NOMO-1 (cell line): Measurements from ENCODE around the gene CYP4A11.
"Not testable (repeated sequence)": the region's sequence is repeated elsewhere in the genome, so short reads cannot be mapped to it uniquely, and the experiment has no call there.

Experiments
- DNase-seq, 2 experiments: peaks; one replicate each; lab custom pipeline; 2025; ENCODE audit not compliant: unreplicated experiment in 2 of 2; lab: John Stamatoyannopoulos, UW

The CYP4A11 gene, protein sequence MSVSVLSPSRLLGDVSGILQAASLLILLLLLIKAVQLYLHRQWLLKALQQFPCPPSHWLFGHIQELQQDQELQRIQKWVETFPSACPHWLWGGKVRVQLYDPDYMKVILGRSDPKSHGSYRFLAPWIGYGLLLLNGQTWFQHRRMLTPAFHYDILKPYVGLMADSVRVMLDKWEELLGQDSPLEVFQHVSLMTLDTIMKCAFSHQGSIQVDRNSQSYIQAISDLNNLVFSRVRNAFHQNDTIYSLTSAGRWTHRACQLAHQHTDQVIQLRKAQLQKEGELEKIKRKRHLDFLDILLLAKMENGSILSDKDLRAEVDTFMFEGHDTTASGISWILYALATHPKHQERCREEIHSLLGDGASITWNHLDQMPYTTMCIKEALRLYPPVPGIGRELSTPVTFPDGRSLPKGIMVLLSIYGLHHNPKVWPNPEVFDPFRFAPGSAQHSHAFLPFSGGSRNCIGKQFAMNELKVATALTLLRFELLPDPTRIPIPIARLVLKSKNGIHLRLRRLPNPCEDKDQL

DNA sequence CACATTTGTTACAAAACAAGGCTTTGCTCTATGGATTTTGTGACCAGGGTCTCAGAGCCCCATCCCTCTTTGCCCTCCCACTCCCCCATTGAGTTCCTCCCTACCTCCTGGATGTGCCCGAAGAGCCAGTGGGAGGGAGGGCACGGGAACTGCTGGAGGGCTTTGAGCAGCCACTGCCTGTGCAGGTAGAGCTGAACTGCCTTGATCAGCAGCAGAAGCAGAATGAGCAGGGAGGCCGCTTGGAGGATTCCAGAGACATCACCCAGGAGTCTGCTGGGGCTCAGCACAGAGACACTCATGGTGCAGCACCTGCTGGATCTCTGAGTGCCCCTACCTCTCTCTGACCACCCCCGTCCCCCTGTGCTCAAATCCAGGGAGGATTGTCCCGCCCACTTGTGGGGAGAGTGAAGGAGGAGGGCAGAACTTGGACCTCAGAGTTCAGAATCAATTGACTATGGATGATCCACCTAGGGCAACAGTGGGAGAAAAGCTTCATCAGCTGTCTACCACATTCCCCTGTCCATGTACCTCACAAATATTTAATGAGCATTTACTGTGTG, at the start of gene CYP4A11:
TSS of gene CYP4A11 (minus strand) at position 342 of the 560 bp plus-strand sequence. CDS start at position 299, 43 bp downstream.
- DNase-seq = no peak

DNA sequence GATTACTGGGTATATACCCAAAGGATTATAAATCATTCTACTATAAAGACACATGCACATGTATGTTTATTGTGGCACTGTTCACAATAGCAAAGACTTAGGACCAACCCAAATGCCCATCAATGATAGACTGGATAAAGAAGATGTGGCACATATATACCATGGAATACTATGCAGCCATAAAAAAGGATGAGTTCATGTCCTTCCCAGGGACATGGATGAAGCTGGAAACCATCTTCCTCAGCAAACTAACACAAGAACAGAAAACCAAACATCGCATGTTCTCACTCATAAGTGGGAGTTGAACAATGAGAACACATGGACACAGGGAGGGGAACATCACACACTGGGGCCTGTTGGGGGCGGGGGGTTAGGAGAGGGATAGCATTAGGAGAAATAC, 49.3 kb upstream of the CYP4A11 start:
- not testable (repeated sequence) for DNase-seq

DNA sequence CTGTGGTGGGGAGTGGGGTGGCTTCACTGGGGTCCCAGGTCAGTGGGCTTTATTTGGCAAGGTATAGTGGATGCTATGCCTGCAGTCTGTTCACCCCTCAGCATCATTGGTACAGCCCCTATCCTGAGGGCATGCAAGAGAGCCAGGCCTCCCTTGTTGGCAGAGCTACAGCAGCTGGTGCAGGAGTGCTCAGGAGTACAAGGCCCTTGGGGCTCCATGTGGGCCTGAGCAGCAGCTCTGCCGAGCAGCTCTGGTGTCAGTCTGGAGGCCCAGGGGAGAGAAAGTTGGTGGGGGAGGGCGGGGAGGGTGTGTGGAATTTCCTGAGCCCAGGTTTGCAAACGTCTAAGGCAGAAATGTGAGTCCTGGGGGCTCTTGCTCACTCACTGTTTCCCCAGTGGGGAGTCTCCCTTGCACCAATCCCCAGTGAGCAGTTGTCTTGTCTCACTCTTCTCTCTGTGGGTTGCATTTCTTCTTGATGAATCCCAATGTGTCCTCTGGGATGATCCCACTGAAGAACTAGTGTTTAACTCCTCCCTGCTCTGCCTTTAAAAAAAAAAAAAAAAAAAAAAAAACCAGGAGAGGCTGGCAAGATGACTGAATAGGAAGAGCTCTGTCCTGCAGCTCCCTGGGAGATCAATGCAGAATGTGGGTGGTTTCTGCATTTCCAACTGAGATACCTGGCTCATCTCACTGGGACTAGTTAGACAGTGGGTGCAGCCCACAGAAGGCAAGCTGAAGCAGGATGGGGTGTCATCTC, 42.7 kb upstream of the CYP4A11 start:
- DNase-seq = no peak

DNA sequence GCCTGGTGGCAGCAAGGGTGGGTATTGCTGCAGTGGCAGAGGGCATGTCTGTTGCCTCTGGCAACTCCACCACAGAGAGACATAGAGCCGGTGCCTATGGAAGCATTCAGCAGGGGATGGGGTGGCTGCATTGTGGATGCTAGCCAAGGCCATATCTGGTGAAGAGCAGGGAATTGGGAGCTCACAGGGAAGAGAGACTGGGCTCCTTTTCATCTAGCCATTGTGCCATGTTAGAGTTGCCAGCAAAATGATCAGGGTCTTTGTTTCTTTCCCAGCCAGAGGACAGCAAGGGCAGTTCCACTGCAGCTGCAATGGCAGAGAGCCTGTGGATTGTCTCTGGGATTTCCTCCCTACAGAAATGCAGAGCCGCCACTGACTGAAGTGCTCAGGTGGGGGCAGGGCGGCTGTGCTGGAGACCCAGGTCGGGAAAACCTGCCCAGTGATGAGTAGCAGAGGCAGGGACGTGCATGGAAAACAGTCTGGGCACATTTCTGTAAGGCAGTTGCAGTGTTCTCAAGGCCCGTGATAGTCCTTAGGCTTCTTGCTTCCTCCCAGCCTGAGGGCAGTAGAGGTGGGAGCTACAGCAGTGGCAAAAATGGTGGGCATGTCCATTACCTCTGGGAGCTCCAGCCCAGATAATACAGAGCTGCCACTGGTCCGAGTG, 42.0 kb upstream of the CYP4A11 start:
- DNase-seq = no peak

DNA sequence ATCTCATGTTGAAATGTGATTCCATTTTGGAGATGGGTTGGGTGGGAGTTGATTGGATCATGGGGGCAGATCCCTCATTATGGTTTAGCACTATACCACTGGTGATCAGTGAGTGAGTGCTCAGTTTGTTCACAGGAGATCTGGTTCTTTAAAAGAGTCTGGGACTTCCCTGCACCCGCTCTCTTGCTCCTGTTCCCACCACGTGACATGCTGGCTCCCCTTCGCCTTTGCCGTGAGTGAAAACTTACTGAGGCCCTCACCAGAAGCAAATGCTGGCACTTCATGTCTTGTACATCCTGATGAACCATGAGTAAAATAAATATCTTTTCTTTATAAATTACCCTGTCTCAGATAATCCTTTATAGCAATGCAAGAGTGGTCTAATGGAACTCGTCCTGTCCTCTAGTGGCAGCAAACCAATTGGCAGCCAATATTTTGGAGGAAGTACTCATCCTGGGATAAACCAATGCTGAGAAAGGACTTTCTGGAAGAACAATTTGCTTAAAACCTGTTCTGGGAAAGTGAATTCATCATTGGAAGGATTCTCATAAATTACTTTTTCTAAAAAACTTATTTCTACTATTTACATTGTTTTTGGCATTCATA, 27.8 kb upstream of the CYP4A11 start:
- DNase-seq = no peak

DNA sequence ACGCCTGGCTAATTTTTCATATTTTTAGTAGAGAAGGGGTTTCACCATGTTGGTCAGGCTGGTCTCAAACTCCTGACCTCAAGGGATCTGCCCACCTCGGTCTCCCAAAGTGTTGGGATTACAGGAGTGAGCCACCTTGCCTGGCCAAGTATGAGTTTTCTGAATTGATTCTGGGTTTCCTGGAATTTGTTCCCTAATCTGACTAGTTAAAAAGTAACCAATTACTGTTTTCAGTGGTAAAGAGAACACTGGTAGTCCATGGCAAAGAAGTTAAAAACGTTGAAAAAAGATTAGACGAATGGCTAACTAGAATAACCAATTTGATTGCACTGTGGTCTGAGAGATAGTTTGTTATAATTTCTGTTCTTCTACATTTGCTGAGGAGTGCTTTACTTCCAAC, 21.0 kb upstream of the CYP4A11 start:
- DNase-seq = not testable (repeated sequence)

DNA sequence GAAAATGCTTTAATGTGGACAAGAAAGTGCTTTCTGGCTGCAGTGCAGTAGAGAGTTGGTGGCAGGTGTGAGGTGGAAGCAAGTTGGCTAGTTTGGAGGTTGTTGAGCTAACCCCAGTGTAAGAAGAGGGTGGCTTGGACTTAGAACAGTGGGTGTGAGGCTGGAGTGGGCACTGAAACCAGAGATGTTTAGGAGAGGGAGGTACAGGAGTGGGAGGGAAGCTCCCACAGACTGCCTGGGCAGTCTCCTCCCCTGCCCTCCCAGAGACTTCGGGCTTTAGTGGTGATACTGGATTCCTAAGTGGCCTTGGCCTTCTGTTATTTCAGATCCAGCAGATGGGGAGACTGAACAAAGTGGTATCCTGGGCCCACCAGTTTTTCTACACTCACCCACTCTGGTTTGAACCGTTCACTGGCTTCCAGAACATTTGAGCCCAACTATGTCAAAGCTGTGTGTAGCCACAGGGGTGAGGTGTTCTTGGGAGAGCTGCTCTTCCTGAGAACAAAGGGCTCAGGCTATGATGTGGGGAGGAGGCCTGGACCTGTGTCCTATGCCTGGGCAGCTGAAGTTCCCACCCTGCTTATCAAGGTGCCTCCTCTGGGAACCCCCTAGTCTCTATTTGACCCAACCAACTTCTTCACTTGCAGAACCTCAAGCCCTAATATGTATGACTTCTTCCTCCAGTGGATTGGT, 19.9 kb upstream of the CYP4A11 start:
- DNase-seq = no peak

DNA sequence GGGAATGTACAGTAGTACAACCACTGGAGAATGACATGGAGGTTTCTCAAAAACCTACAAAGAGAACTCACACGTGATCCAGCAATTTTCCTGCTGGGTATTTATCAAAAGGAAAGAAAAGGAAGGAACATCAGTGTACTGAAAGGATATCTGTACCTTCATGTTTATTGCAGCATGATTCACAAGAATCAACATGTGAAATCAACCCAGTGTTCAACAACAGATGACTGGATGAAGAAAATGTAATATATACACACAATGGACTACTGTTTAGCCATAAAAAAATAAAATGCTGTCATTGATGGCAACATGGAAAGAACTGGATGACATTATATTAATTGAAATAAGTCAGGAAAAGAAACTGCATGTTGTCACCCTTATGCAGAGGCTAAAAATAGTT, 19.0 kb upstream of the CYP4A11 start:
- DNase-seq = no peak

DNA sequence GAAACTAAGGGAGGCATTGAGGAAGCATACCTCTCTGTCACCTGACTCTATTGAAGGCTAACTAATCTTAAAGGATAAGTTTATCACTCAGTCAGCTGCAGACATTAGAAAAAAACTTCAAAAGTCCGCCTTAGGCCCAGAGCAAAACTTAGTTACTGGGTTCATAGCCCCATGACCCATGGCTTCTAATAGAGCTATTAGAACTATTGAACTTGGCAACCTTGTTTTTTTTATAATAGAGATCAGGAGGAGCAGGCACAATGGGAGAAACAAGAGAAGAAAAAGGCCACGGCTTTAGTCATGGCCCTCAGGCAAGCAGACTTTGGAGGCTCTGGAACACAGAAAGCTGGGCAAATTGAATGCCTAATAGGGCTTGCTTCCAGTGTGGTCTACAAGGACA, 13.8 kb upstream of the CYP4A11 start:
- not testable (repeated sequence) for DNase-seq

DNA sequence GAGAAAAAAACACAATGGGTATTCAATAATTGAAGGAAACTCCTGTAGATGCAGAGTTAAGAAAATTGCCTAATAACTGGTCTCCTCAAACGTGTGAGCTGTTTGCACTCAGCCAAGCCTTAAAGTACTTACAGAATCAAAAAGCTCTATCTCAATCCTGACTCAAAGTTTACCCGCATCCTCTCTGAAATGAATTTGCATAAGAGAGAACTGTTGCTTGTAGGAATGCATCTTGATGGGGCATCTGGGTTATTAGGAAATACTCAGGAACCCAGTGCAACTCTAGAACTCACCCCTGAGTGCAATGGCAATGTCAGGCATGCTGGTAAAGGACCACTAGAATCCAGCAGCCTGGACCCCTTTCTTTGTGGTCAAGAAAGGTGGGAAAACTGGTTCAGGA, 12.6 kb upstream of the CYP4A11 start:
- not testable (repeated sequence) for DNase-seq

DNA sequence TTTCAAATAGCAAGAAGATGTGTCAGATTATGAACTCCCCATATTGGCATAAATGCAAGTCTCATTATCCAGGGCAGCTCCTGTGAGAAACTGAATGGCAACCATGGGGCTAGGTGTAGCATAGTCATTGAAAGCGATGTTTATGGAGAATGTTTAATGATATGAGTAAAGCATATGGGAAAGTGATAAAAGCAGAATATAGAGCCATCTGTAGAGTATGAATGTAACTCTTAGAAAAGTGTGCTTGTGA, 8.1 kb upstream of the CYP4A11 start:
- DNase-seq = not testable (repeated sequence)

DNA sequence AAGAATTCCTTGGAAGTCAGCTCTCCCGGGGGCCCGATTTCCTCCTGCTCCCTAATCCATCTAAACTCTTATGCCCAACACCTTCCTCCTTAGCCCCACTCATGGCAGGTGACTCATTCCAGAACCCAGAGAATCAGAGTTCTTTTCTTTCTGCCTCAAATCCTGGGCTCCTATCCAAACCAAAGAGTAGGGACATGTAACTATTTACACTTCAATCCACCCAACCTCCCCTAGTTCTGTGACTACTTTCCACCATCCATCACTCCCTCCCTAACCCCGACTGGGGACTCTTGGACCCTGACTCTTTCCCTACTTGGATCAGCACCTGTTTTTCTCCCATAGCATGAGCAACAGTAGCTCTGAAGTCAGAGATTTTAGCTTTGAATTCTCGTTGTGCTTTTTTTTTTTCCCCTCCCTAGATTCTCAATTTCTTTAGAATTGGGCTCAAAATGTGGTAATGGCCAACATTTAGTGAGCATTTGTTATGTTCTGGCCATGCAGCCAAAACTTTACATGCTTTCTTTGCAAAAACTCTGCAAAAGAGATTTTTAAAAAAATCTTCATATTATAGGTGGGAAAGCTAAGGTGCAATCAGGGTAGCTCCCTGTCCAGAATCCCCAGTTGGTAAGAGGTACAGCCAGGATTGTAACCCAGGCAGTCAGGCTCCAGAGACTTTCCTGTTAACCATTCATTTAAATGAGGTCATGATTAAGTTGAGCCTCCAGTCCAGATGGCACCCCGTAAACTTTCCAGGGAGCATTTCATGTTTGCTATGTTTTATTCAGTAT, 7.5 kb upstream of the CYP4A11 start:
- no peak for DNase-seq

DNA sequence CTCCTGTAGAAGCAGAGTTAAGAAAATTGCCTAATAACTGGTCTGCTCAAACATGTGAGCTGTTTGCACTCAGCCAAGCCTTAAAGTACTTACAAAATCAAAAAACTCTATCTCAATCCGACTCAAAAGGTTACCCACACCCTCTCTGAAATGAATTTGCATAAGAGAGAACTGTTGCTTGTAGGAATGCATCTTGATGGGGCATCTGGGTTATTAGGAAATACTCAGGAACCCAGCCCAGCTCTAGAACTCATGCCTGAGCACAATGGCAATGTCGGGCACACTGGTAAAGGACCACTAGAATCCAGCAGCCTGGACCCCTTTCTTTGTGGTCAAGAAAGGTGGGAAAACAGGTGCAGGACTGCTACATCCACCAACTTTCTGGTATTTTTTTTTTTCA, 6.4 kb upstream of the CYP4A11 start:
- not testable (repeated sequence) for DNase-seq

DNA sequence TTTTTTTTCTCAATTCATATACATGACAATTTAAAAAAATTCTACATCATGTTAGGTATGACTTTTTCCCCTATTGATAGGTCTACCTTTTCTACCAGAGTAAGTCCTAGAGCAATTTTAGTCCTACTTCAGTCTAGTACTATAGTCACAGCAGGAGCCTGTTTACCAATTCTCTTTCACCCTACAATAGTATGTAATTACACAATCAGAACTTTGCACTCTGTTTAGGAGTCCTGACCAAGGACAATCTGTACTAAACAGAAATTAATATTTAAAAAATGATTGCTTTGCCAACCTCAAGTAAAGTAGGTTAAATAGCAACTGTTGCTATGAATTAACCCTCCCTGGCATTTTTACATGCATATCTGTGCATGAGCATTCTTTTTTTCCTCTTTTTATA, 810 bp upstream of the CYP4A11 start:
- DNase-seq = no peak

DNA sequence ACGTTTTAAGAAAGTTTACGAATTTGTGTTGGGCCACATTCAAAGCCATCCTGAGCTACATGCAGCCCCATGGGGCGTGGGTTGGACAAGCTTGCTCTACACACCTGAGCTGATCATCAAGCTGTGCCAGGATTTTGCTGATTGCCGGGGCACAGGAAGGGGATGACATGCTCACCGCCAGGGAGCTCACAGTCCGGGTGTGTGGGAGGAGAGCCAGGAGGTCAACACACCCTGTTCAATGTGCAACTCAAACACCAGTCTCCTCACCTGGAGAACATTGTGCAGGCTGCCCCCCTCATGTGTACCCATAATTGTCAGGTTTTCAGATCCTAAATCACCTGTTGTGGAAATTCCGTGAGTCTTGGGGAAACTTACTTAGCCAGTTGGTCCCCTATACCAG, 969 bp downstream of the CYP4A11 start:
- DNase-seq = no peak

DNA sequence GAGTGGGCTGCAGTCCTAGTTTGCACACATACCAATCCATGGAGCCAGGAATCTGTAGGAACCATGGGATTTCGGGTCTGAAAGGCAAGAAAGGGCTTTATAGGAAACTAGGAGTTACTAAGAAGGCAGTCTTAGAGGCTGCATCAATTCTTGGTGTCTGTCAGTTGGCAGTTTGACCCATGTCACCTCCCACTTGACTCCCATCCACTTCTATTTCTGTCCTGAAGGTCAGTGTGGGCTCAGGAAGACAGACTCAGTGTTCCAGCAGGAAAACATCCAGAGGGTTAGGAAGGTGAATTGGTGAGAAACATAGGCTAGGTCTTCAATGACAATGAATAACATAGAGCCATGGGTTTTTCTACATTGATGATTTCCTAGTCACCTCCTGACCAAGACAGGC, 4.0 kb downstream of the CYP4A11 start:
- DNase-seq = no peak

DNA sequence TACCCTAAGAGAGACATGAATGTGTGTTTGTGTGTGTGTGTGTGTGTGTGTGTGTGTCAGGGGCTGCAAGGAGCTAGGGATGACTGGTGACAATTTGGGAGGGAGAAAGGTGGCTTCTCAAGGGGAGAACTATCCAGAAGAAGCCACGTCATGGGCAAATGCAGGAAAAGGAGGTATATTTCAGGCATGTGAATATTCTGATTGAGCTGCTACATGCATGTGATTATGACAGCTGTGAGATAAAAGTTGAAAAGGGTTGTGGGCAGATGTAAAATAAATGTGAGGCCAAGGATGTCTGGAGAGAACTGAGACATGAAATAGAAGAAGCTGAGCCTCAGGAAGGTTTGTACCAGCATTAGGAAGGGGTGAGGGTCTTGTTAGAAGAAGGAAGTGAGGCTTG, 4.5 kb downstream of the CYP4A11 start:
- DNase-seq = no peak

DNA sequence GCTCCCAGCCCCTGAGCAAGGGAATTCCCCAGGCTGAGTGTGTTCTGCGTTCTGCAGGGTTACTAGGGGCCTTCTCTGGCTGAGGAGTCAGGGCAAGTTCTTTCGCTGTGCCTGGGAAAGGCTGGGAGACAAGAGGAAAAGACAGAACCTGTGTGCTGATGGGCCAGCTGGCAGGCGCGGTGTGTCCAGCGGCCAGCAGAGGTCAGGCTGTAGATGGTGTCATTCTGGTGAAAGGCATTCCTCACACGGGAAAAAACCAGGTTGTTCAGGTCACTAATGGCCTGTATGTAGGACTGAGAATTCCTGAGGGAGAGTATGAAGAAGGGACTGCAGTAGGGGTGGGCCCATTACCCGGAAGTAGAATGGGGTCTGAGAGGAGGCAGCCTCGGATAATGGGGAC, 6.4 kb downstream of the CYP4A11 start:
- not testable (repeated sequence) for DNase-seq

DNA sequence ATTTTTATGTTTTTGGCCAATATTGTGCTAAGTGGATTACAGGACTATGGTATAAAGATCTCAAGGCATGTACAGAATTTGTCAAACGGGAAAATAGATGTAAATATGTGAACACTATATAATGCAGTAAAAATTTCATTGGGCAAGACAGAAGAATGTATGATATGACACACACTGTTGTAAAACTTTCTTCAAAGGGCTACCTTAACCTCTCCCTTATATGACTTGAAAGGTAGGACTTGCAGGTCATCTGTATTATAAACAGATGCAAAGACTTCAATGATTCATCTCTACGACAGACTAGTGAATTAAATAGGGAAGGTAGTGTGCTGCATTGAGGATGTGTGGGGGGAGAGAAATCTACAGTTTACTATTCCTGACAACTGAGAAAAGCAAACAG, 9.3 kb downstream of the CYP4A11 start:
- DNase-seq = not testable (repeated sequence)

DNA sequence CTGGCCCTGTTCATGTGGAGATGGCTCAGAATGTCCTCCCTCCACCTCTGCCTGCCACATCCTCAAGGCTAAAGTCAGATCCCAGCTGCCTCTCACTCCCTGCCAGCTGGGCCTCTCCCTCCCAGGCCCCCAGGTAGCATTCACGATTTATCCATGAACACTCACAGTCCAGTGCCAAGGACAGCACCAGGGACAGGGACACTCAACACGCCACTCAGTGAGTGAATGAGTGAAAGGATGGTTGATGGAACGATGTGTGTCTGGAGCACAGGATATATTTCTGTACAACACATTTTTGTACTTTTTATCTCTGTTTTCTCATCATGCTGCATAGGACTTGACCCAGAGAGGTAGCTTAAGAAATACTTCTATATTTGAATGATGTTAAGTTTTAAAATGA, 10.1 kb downstream of the CYP4A11 start:
- no peak for DNase-seq
